Mammary epithelial cell (primary cell): ENCODE data around the gene NLGN1.

Experiments used
- EZH2 ChIP-seq: IDR thresholded peaks from 2 replicates; pipeline ENCODE4 v1.6.1; 2012; ENCODE audit warnings: low read length, inconsistent platforms, borderline replicate concordance
- TF ChIP-seq, protein P1 (sequence below), 2 donors: IDR thresholded peaks in 1 of 2; conservative IDR thresholded peaks in 1 of 2; 2 replicates each; pipeline ENCODE4 v1.5.1; 2011 to 2012; ENCODE audit warnings: inconsistent platforms in 2 of 2, low read length in 2 of 2, mild to moderate bottlenecking in 2 of 2, control low read depth in 1 of 2, low read depth in 1 of 2; ENCODE audit not compliant: insufficient read depth in 1 of 2; ENCODE audit errors: extremely low read depth in 1 of 2

GRCh38 chr3:173911446-173911845, 513.9 kb downstream of the NLGN1 start:
- TF ChIP-seq, protein P1, sequence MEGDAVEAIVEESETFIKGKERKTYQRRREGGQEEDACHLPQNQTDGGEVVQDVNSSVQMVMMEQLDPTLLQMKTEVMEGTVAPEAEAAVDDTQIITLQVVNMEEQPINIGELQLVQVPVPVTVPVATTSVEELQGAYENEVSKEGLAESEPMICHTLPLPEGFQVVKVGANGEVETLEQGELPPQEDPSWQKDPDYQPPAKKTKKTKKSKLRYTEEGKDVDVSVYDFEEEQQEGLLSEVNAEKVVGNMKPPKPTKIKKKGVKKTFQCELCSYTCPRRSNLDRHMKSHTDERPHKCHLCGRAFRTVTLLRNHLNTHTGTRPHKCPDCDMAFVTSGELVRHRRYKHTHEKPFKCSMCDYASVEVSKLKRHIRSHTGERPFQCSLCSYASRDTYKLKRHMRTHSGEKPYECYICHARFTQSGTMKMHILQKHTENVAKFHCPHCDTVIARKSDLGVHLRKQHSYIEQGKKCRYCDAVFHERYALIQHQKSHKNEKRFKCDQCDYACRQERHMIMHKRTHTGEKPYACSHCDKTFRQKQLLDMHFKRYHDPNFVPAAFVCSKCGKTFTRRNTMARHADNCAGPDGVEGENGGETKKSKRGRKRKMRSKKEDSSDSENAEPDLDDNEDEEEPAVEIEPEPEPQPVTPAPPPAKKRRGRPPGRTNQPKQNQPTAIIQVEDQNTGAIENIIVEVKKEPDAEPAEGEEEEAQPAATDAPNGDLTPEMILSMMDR (conservative IDR thresholded peaks at IDR 0.05 in 1 of 2, IDR thresholded peaks at IDR 0.05 in 1 of 2; ENCODE audit: extremely low read depth in 1 of 2, insufficient read depth in 1 of 2, low read depth in 1 of 2, low read length in 2 of 2), result no peak
- TF ChIP-seq EZH2, result no peak
